T-cell (primary cell): ENCODE data around the gene DICER1. TPM values are rescaled to one million over a fixed set of nuclear protein-coding genes. Genes with fewer than 3 reads are reported as not detected.

Experiments
- ATAC-seq, 4 experiments: fragments of 200-7000 bp in 3 of 4; fragments of 150-1000 bp in 1 of 4; cut with Tn5 transposase; replicated peaks in 1 of 4; 1 replicate in 3 of 4; 2 replicates in 1 of 4; pipeline ENCODE4 v1.10.0; 2021; ENCODE audit warnings: moderate library complexity in 3 of 4, mild to moderate bottlenecking in 2 of 4, moderate number of reproducible peaks in 1 of 4
- CTCF ChIA-PET, 2 donors: fragments of 300-600 bp; sonication (Branson Sonifier 250); formaldehyde crosslinking; loops; one replicate each; lab custom pipeline; 2022; ENCODE audit warnings: antibody characterized with exemption in 2 of 2; lab: Charles Lee
- POLR2A ChIA-PET, 2 donors: fragments of 300-600 bp; sonication (Branson Sonifier 250); formaldehyde crosslinking; loops; one replicate each; lab custom pipeline; 2022; ENCODE audit warnings: antibody characterized with exemption in 2 of 2; lab: Charles Lee
- DNase-seq, 35 experiments: peaks; one replicate each; pipeline versions ENCODE4 v3.0.0 to v3.0.0-alpha.2; 2013 to 2023
- H3K27ac ChIP-seq: one replicate; pipeline ENCODE4 v1.5.1; 2013; ENCODE audit warnings: low read length
- H3K27me3 ChIP-seq, 2 experiments: replicated peaks in 1 of 2; 1 replicate in 1 of 2; 2 replicates in 1 of 2; pipeline versions ENCODE4 v1.6.1 to v1.7.0; 2013; ENCODE audit warnings: low read length in 1 of 2, mixed read lengths in 1 of 2; ENCODE audit not compliant: control insufficient read depth in 2 of 2, insufficient read depth in 2 of 2; ENCODE audit errors: extremely low read depth in 1 of 2
- H3K36me3 ChIP-seq, 2 donors: 1 replicate in 1 of 2; 2 replicates in 1 of 2; pipeline versions ENCODE4 v1.6.1 to v1.7.0; 2013; ENCODE audit warnings: low read length in 1 of 2; ENCODE audit not compliant: control insufficient read depth in 2 of 2, insufficient read depth in 1 of 2; ENCODE audit errors: extremely low read depth in 1 of 2
- H3K4me1 ChIP-seq, 2 experiments: 1 replicate in 1 of 2; 2 replicates in 1 of 2; pipeline versions ENCODE4 v1.6.1 to v1.7.0; 2013; ENCODE audit warnings: low read length in 2 of 2, mixed read lengths in 1 of 2; ENCODE audit not compliant: insufficient read depth in 2 of 2, control insufficient read depth in 1 of 2; ENCODE audit errors: extremely low read depth in 1 of 2
- H3K4me3 ChIP-seq, 2 donors: 1 replicate in 1 of 2; 2 replicates in 1 of 2; pipeline versions ENCODE4 v1.5.1 to v1.7.0; 2013; ENCODE audit warnings: mild to moderate bottlenecking in 2 of 2, low read length in 1 of 2, moderate library complexity in 1 of 2; ENCODE audit not compliant: control insufficient read depth in 1 of 2; ENCODE audit errors: extremely low read depth in 1 of 2
- H3K9me3 ChIP-seq: 2 replicates; pipeline ENCODE4 v1.7.0; 2013
- H3K27ac Mint-ChIP-seq, 2 donors: one replicate each; pipeline ENCODE4 v1.8.0; 2020 to 2021; ENCODE audit warnings: mild to moderate bottlenecking in 2 of 2, mixed read lengths in 2 of 2
- H3K27me3 Mint-ChIP-seq, 2 donors: one replicate each; pipeline ENCODE4 v1.8.0; 2021 to 2022; ENCODE audit warnings: mixed read lengths in 2 of 2
- H3K36me3 Mint-ChIP-seq: one replicate; pipeline ENCODE4 v1.8.0; 2021; ENCODE audit warnings: mixed read lengths
- H3K4me1 Mint-ChIP-seq, 3 donors: one replicate each; pipeline ENCODE4 v1.8.0; 2020 to 2022; ENCODE audit warnings: mixed read lengths in 3 of 3, mild to moderate bottlenecking in 1 of 3
- H3K4me3 Mint-ChIP-seq, 3 donors: one replicate each; pipeline ENCODE4 v1.8.0; 2020 to 2022; ENCODE audit warnings: mild to moderate bottlenecking in 3 of 3, mixed read lengths in 3 of 3, moderate library complexity in 3 of 3
- H3K9me3 Mint-ChIP-seq, 3 donors: one replicate each; pipeline ENCODE4 v1.8.0; 2020 to 2022; ENCODE audit warnings: mixed read lengths in 3 of 3
- WGBS: methylation state at CpG from one replicate; pipeline ENCODE4 v1.1.5; 2013; ENCODE audit warnings: missing lambda C conversion rate; ENCODE audit not compliant: insufficient coverage; 5-methylcytosine and 5-hydroxymethylcytosine counted together
- total RNA-seq, 35 experiments: library from RNA in 6 of 35; stranded (reverse) in 6 of 35; fragments of 120-200 nt in 1 of 35; gene quantifications; one replicate each; pipeline versions ENCODE4 v1.2.1 to v1.2.4 and lab custom pipeline; 2013 to 2026

DICER1 gene
- total RNA-seq, 5 donors from 2014 or later (not counting 1 experiment from before 2014, with no cell fraction given), result 40.1 to 62.8 (median 57.8) TPM

DNA sequence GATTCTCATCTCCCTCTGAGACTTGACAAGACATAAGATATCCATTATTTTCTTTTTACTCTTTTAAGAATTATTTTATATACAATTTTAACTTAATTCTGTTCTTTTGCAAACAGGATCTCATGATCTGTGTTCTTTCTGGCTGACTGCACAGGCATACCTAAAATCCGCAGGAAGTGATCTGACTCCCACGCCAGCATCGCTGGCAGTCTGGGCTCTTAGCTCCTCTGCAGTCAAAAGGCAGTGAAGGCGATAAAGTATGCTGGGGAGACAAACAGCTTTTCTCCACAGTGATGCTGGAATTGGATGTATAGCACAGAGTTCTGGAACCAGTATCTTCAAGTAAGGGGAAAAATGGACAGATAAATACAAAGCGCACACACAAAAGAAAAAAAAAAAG lies 52.4 kb downstream of the DICER1 start:
- ATAC-seq (no peak), DNase-seq (no peak)
- no peaks in the 10 kb centered on the region for H3K27me3 ChIP-seq
- Mint-ChIP-seq H3K4me3 (no peak overlapping the region), H3K27me3 (no peaks in the 10 kb centered on the region), H3K36me3 (peaks cover 58% of the 10 kb centered on the region), H3K9me3 (no peaks in the 10 kb centered on the region), H3K4me1 (peaks cover 21 to 22% (median 22%) of the 10 kb centered on the region in 3 donors), H3K27ac (no peak overlapping the region)
- no peaks in the 10 kb centered on the region for H3K9me3 ChIP-seq
- CTCF ChIA-PET, result no interaction called here
- H3K4me1 ChIP-seq, result no peaks in the 10 kb centered on the region
- H3K27ac ChIP-seq, result no peak overlapping the region
- 100% methylated on average over 2 of the region's 5 CpGs for WGBS
- H3K4me3 ChIP-seq, result no peak overlapping the region
- H3K36me3 ChIP-seq, result peaks cover 20 to 82% of the 10 kb centered on the region in 2 donors
- POLR2A ChIA-PET, result no interaction called here

DNA sequence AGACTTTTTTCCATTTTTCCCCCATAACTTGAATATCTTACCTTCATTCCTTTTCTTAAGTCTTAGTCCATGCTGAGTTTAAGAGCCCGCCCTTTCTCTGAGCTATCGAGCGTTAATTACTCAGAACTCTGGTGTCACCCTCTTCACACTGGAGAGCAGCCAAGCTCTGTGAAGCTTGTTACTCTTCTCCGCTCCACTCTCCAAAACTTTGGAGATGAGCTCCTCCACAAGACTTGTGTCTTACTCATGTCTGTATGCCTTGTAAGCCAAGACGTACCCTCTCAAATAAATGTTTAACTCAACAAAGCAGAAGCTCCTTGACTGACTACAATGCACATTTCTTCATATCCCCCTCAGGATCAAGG lies 54.7 kb downstream of the DICER1 start:
- H3K27me3 Mint-ChIP-seq, result no peaks in the 10 kb centered on the region
- WGBS, result 97% methylated on average over 5 of the region's 5 CpGs
- H3K27me3 ChIP-seq, result no peaks in the 10 kb centered on the region
- H3K4me3 Mint-ChIP-seq, result no peak overlapping the region
- H3K27ac ChIP-seq, result no peak overlapping the region
- peaks cover 27 to 31% (median 30%) of the 10 kb centered on the region in 3 donors for H3K4me1 Mint-ChIP-seq
- H3K36me3 Mint-ChIP-seq, result peaks cover 52% of the 10 kb centered on the region
- ChIA-PET POLR2A (no interaction called here), CTCF (interaction anchor here in 1 of 2 donors (0.7 to 1.0 kb wide), 2 partner anchors 14 to 15 kb away, joined by 3 to 4 read pairs; no protein-coding TSS in a partner anchor)
- no peaks in the 10 kb centered on the region for H3K9me3 ChIP-seq
- H3K36me3 ChIP-seq, result peaks cover 18 to 63% of the 10 kb centered on the region in 2 donors
- no peaks in the 10 kb centered on the region for H3K9me3 Mint-ChIP-seq
- no peak overlapping the region for H3K27ac Mint-ChIP-seq
- H3K4me1 ChIP-seq, result no peaks in the 10 kb centered on the region
- no peak overlapping the region for H3K4me3 ChIP-seq
- DNase-seq (no peak), ATAC-seq (no peak)

GRCh38 chr14:95101736-95102679 lies 55.3 kb downstream of the DICER1 start:
- peaks cover 55% of the 10 kb centered on the region for H3K36me3 Mint-ChIP-seq
- H3K4me3 Mint-ChIP-seq, result no peak overlapping the region
- H3K36me3 ChIP-seq, result peaks cover 18 to 59% of the 10 kb centered on the region in 2 donors
- peak overlapping the region in 1 of 2 donors; percentile 58 for H3K27ac Mint-ChIP-seq
- H3K27ac ChIP-seq, result no peak overlapping the region
- ChIA-PET POLR2A (no interaction called here), CTCF (interaction anchor here in 1 of 2 donors (0.6 to 1.5 kb wide), 4 partner anchors 15 to 1458 kb away, joined by 3 to 5 read pairs (median 4); no protein-coding TSS in a partner anchor)
- no peak for ATAC-seq
- no peak for DNase-seq
- no peaks in the 10 kb centered on the region for H3K27me3 ChIP-seq
- no peaks in the 10 kb centered on the region for H3K27me3 Mint-ChIP-seq
- H3K9me3 Mint-ChIP-seq, result no peaks in the 10 kb centered on the region
- no peak overlapping the region for H3K4me3 ChIP-seq
- no peaks in the 10 kb centered on the region for H3K9me3 ChIP-seq
- no peaks in the 10 kb centered on the region for H3K4me1 ChIP-seq
- WGBS, result 94% methylated on average over 5 of the region's 10 CpGs
- peaks cover 27 to 34% (median 30%) of the 10 kb centered on the region in 3 donors for H3K4me1 Mint-ChIP-seq

GRCh38 chr14:95098984-95099599 lies 58.2 kb downstream of the DICER1 start:
- Mint-ChIP-seq H3K27ac (peak overlapping the region in 1 of 2 donors; percentile 28), H3K36me3 (peaks cover 62% of the 10 kb centered on the region), H3K4me3 (no peak overlapping the region), H3K27me3 (no peaks in the 10 kb centered on the region), H3K4me1 (peaks cover 27 to 34% (median 30%) of the 10 kb centered on the region in 3 donors), H3K9me3 (no peaks in the 10 kb centered on the region)
- Histone ChIP-seq H3K27ac (no peak overlapping the region), H3K4me1 (no peaks in the 10 kb centered on the region), H3K9me3 (no peaks in the 10 kb centered on the region), H3K36me3 (peaks cover 14 to 61% of the 10 kb centered on the region in 2 donors), H3K27me3 (no peaks in the 10 kb centered on the region), H3K4me3 (no peak overlapping the region)
- ChIA-PET POLR2A (interaction anchor here in 1 of 2 donors (1.1 kb wide), 1 partner anchor 59 kb away, joined by 3 read pairs; the partner anchor contains the start of gene DICER1), CTCF (no interaction called here)
- no CpG with 5 or more reads among the region's 3 CpGs for WGBS
- peak in 2 of 4 experiments; percentile 50 to 60 for ATAC-seq
- peak in 30 of 35 experiments; percentile 5 to 57 (median 18) for DNase-seq

GRCh38 chr14:95097385-95097784 lies 59.9 kb downstream of the DICER1 start:
- CTCF ChIA-PET, result interaction anchor here in 1 of 2 donors (0.6 kb wide), 1 partner anchor 8 kb away, joined by 3 read pairs; no protein-coding TSS in a partner anchor
- H3K27ac Mint-ChIP-seq, result peak overlapping the region in 1 of 2 donors; percentile 58
- H3K4me1 ChIP-seq, result no peaks in the 10 kb centered on the region
- POLR2A ChIA-PET, result no interaction called here
- H3K4me1 Mint-ChIP-seq, result peaks cover 21 to 28% (median 26%) of the 10 kb centered on the region in 3 donors
- no peaks in the 10 kb centered on the region for H3K9me3 Mint-ChIP-seq
- ATAC-seq, result no peak
- no peak overlapping the region for H3K4me3 ChIP-seq
- H3K4me3 Mint-ChIP-seq, result no peak overlapping the region
- no peak for DNase-seq
- peaks cover 10 to 61% of the 10 kb centered on the region in 2 donors for H3K36me3 ChIP-seq
- H3K27me3 Mint-ChIP-seq, result no peaks in the 10 kb centered on the region
- H3K27ac ChIP-seq, result no peak overlapping the region
- no peaks in the 10 kb centered on the region for H3K9me3 ChIP-seq
- H3K27me3 ChIP-seq, result no peaks in the 10 kb centered on the region
- no CpG with 5 or more reads among the region's 2 CpGs for WGBS
- peaks cover 61% of the 10 kb centered on the region for H3K36me3 Mint-ChIP-seq

DNA sequence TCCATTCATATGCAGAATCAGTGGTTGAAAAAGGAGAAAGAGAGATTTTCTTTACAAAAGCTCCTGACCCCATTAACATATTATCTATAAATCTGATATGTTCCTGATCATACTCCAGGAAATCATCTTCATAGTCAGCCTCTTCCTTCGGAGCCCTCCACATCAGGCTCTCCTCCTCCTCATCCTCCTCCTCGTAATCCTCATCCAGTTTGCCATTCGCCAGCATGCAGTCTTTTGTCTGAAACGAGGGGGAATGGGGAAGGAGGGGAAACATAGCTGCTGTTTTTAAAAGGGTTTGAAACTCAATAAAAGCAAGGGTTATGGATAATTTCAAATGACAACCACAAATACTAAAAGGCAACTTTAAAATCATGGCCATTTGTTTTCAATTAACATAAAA lies 60.9 kb downstream of the DICER1 start:
- no peaks in the 10 kb centered on the region for H3K27me3 Mint-ChIP-seq
- Histone ChIP-seq H3K4me1 (no peaks in the 10 kb centered on the region), H3K27ac (no peak overlapping the region), H3K9me3 (no peaks in the 10 kb centered on the region), H3K4me3 (no peak overlapping the region), H3K27me3 (no peaks in the 10 kb centered on the region), H3K36me3 (peaks cover 10 to 54% of the 10 kb centered on the region in 2 donors)
- POLR2A ChIA-PET, result no interaction called here
- no peak overlapping the region for H3K27ac Mint-ChIP-seq
- DNase-seq (no peak), ATAC-seq (no peak)
- no CpG with 5 or more reads among the region's 4 CpGs for WGBS
- peaks cover 57% of the 10 kb centered on the region for H3K36me3 Mint-ChIP-seq
- H3K9me3 Mint-ChIP-seq, result no peaks in the 10 kb centered on the region
- no peak overlapping the region for H3K4me3 Mint-ChIP-seq
- peaks cover 15 to 23% (median 21%) of the 10 kb centered on the region in 3 donors for H3K4me1 Mint-ChIP-seq
- CTCF ChIA-PET, result interaction anchor here in 1 of 2 donors (0.6 kb wide), 1 partner anchor 7 kb away, joined by 3 read pairs; no protein-coding TSS in a partner anchor
